GM18505 (cell line): ENCODE data around the gene ZNF350.
A peak's percentile ranks its signal among the peaks of the same experiment; 100 is the strongest.

Experiments used
- ATAC-seq: cut with Tn5 transposase; IDR thresholded peaks from one replicate; pipeline ENCODE4 v1.9.1; 2021; ENCODE audit not compliant: unreplicated experiment
- POLR2A ChIP-seq: IDR thresholded peaks from 4 replicates; pipeline ENCODE4 v1.6.1; 2011; ENCODE audit warnings: borderline replicate concordance; ENCODE audit not compliant: insufficient read depth, insufficient read length; ENCODE audit errors: extremely low read depth

ZNF350 gene

GRCh38 chr19:51944798-51945552 lies 41.7 kb downstream of the ZNF350 start:
- ATAC-seq, result no peak
- no peak for TF ChIP-seq POLR2A

- ATAC-seq, result no peak
Observed at GRCh38 chr19:51938936-51939335, 47.7 kb downstream of the ZNF350 start.

GRCh38 chr19:51931921-51932320 lies 54.7 kb downstream of the ZNF350 start:
- no peak for TF ChIP-seq POLR2A
- no peak for ATAC-seq

More at GRCh38 chr19:51938936-51939335, 47.7 kb downstream of the ZNF350 start:
- TF ChIP-seq POLR2A, result no peak

GRCh38 chr19:51927859-51928258 lies 58.8 kb downstream of the ZNF350 start:
- no peak for ATAC-seq
- TF ChIP-seq POLR2A, result no peak

- ATAC-seq, result peak; percentile 77
- peak; percentile 51 for TF ChIP-seq POLR2A
Observed at GRCh38 chr19:51926784-51927741, 59.6 kb downstream of the ZNF350 start, which contains the start of gene ZNF613. TSS of gene ZNF613 (plus strand) at chr19:51927472. CDS start at chr19:51936221, 8,749 bp downstream.

- TF ChIP-seq POLR2A, result no peak
- ATAC-seq, result no peak
Observed at GRCh38 chr19:51926426-51926783, 60.2 kb downstream of the ZNF350 start.

- ATAC-seq, result no peak
Observed at GRCh38 chr19:51921949-51922348, 64.7 kb downstream of the ZNF350 start.

GRCh38 chr19:51919606-51920005 lies 67.0 kb downstream of the ZNF350 start:
- no peak for ATAC-seq

More at GRCh38 chr19:51921949-51922348, 64.7 kb downstream of the ZNF350 start:
- no peak for TF ChIP-seq POLR2A

GRCh38 chr19:51916167-51916566 lies 70.5 kb downstream of the ZNF350 start:
- no peak for TF ChIP-seq POLR2A
- no peak for ATAC-seq

More at GRCh38 chr19:51919606-51920005, 67.0 kb downstream of the ZNF350 start:
- TF ChIP-seq POLR2A, result no peak

GRCh38 chr19:51915324-51915867 lies 71.2 kb downstream of the ZNF350 start:
- ATAC-seq, result no peak

More at GRCh38 chr19:51915324-51915867, 71.2 kb downstream of the ZNF350 start:
- TF ChIP-seq POLR2A, result no peak
